NCI-H1694 treated with DMSO at 0.1 percent for 48 hours (cell line): ENCODE results near the gene SLITRK2.

ENCODE experiments used
- DNase-seq: peaks from one replicate; lab custom pipeline; 2025; lab: John Stamatoyannopoulos, UW

SLITRK2 gene

DNA sequence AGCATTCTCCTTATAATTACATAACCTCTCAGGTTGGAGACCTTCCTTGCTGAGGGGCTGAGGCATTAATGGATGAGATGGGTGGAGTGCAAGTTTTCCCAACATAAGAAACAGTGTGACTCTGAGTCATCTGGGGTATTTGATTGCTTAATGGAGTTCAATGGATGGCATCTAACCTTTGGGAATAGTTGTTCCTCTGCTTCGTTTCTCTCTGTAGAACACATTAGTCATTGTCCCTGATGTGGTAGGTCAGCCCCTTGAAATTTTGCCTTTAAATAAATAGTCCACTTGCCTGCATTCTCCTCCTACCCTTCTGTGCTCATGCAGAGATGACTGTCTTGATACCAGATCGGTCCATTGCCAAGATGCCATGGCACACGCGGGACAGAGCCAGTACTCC is 38.6 kb downstream of the SLITRK2 start:
- no peak for DNase-seq

DNA sequence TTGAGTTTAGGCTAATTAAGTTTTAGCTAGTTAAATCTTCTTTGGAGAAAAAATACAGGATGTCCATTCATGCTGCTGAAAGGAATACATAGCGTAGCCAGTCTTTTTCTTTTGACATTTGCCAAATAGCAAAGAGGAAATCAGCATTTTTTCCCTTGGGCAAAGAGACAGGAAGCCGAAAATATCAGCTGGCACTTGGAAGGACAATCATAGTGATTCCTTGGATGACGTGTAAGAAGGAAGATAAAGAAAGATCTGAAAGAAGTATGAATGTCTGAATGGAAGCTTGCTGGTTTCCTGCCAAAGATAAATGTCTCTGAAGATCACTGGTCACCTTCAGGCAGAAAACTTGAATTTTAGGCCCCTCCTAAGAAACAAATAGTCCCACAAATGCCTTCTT is 44.2 kb downstream of the SLITRK2 start:
- DNase-seq: no peak

DNA sequence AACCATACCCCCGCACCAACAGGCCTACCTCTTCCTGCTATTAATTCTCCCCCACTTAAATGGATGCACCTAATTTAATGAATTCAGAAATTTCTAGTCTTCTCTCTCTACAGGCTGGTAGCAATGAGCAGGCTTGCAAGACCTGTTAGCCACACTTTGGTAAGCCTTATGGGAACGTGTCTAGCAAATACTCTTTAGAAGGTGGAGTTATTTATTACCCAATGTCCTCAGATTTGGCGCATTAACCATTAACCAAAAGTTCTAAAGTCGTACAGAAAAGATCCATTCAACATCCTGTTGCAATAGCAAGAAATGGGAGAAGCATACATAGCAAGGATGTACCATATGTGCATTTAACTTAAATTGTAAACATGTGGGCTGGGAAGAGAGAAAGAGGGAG is 47.5 kb downstream of the SLITRK2 start:
- no peak for DNase-seq
